Subcutaneous abdominal adipose tissue (tissue), 5 donors: ENCODE data around the gene CCKAR.

Experiments
- H3K27ac ChIP-seq: one replicate; pipeline ENCODE4 v1.7.0; 2013; ENCODE audit warnings: low read depth, mild to moderate bottlenecking, inconsistent platforms, low read length, moderate library complexity
- H3K27me3 ChIP-seq, 5 donors: one replicate each; pipeline ENCODE4 v1.7.0; 2013; ENCODE audit warnings: low read length in 5 of 5, inconsistent platforms in 1 of 5; ENCODE audit not compliant: control insufficient read depth in 5 of 5, insufficient read depth in 4 of 5
- H3K36me3 ChIP-seq, 5 donors: one replicate each; pipeline ENCODE4 v1.7.0; 2013; ENCODE audit warnings: low read length in 5 of 5; ENCODE audit not compliant: control insufficient read depth in 5 of 5, insufficient read depth in 5 of 5
- H3K4me1 ChIP-seq, 5 donors: one replicate each; pipeline ENCODE4 v1.7.0; 2013; ENCODE audit warnings: low read length in 5 of 5, mild to moderate bottlenecking in 3 of 5, moderate library complexity in 1 of 5; ENCODE audit not compliant: control insufficient read depth in 5 of 5, insufficient read depth in 5 of 5
- H3K4me3 ChIP-seq, 5 donors: one replicate each; pipeline ENCODE4 v1.7.0; 2013; ENCODE audit warnings: low read length in 5 of 5, low read depth in 1 of 5
- H3K9ac ChIP-seq, 5 donors: one replicate each; pipeline ENCODE4 v1.7.0; 2013; ENCODE audit warnings: low read length in 5 of 5, mild to moderate bottlenecking in 4 of 5, moderate library complexity in 3 of 5
- H3K9me3 ChIP-seq, 5 donors: one replicate each; pipeline ENCODE4 v1.7.0; 2013; ENCODE audit warnings: low read length in 5 of 5; ENCODE audit not compliant: control insufficient read depth in 5 of 5
- donor health status: healthy.
- donor health status: healthy.
- donor health status: healthy.
- donor health status: healthy.
- donor health status: healthy.

The CCKAR gene

DNA sequence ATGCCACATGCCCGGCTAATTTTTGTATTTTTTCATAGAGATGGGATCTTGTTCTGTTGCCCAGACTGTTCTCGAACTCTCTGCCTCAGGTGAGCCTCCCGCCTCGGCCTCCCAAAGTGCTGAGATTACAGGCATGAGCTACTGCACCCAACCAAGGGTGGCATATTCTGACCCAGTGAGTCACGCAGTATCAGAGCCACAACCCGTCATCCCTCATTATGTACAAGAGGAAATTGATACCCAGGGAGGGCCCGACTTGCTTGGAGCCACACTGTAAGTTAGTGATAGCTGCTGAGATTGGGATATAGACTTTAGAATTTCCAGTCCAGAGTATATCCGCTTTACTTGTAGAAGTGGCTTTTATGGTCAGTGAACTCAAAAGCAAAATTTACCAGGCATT is 14.6 kb downstream of the CCKAR start:
- no peak overlapping the region for H3K27ac ChIP-seq

DNA sequence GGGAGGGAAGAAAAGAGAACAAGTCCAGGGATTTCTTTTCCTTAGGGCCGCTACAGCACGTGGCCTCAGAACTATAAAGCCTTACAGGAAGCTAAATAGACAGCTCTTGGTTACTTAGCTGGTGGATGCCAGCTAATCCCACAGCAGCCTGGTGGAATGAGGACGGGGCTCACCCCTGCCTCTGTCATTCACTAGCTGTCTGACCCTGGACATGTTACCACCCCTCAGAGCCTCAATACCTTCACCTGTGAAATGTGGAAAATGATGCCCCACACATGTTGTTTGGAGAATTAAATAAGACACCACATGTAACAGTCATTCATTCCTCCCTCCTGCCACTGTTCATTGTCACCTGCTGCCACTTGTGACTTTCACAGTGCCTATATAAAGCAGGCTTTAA is 15.7 kb downstream of the CCKAR start:
- Histone ChIP-seq H3K9me3 (no peaks in the 10 kb centered on the region), H3K4me1 (no peaks in the 10 kb centered on the region), H3K27me3 (no peaks in the 10 kb centered on the region), H3K4me3 (no peak overlapping the region), H3K27ac (no peak overlapping the region), H3K9ac (no peak overlapping the region), H3K36me3 (no peaks in the 10 kb centered on the region)

More for the DNA sequence above, 14.6 kb downstream of the CCKAR start:
- H3K36me3 ChIP-seq: no peaks in the 10 kb centered on the region
- no peak overlapping the region for H3K9ac ChIP-seq
- no peaks in the 10 kb centered on the region for H3K4me1 ChIP-seq
- no peaks in the 10 kb centered on the region for H3K9me3 ChIP-seq
- no peak overlapping the region for H3K4me3 ChIP-seq
- no peaks in the 10 kb centered on the region for H3K27me3 ChIP-seq

DNA sequence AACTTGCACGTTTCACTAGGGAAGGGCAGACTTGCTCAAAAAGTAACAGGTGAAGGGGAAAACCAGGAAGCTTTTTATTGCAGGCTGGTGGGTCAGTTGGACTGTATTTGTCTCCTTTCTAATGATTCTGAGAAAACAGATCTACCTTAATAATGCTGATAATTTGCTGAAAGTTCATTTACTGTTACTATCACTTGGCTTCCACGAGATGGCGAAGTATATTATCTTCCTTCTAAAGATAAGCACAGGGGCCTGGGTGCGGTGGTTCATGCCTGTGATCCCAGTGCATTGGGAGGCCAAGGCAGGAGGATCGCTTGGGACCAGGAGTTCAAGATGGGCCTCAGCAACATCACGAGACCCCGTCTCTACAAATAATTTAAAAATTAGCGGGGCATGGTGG is 16.4 kb downstream of the CCKAR start:
- H3K36me3 ChIP-seq: no peaks in the 10 kb centered on the region
- H3K4me1 ChIP-seq: no peaks in the 10 kb centered on the region
- H3K9me3 ChIP-seq: peaks cover 0 to 2% (median 0%) of the 10 kb centered on the region in 5 donors
- H3K4me3 ChIP-seq: no peak overlapping the region
- no peaks in the 10 kb centered on the region for H3K27me3 ChIP-seq
- H3K27ac ChIP-seq: no peak overlapping the region
- no peak overlapping the region for H3K9ac ChIP-seq

DNA sequence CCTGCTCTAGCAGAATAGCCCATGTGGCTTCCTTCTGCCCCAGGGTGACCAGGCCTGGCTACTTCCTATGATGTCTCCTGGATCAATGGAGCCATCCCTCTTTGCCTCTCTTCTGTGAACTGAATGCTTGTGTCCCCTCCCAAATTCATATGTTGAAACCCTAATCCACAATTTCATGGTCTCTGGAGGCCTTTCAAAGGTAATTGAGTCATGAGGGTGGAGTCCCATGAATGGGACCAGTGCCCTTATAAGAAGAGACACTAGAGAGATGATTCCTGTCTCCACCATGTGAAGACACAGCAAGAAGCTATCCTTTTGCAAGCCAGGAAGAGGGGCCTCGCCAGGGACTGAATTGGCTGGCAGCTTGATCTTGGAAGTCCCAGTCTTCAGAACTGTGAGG is 18.4 kb downstream of the CCKAR start:
- no peak overlapping the region for H3K4me3 ChIP-seq
- H3K27ac ChIP-seq: no peak overlapping the region
- H3K9ac ChIP-seq: no peak overlapping the region
- H3K27me3 ChIP-seq: no peaks in the 10 kb centered on the region
- H3K36me3 ChIP-seq: no peaks in the 10 kb centered on the region
- peaks cover 0 to 3% (median 0%) of the 10 kb centered on the region in 5 donors for H3K9me3 ChIP-seq
- no peaks in the 10 kb centered on the region for H3K4me1 ChIP-seq

GRCh38 chr4:26468977-26469376 is 21.3 kb downstream of the CCKAR start:
- peaks cover 0 to 3% (median 0%) of the 10 kb centered on the region in 5 donors for H3K9me3 ChIP-seq
- H3K9ac ChIP-seq: no peak overlapping the region
- H3K4me3 ChIP-seq: no peak overlapping the region

GRCh38 chr4:26468283-26468949 is 21.9 kb downstream of the CCKAR start:
- peaks cover 0 to 4% (median 0%) of the 10 kb centered on the region in 5 donors for H3K27me3 ChIP-seq
- H3K9me3 ChIP-seq: peaks cover 0 to 6% (median 3%) of the 10 kb centered on the region in 5 donors
- no peak overlapping the region for H3K4me3 ChIP-seq

More at GRCh38 chr4:26468977-26469376, 21.3 kb downstream of the CCKAR start:
- Histone ChIP-seq H3K36me3 (no peaks in the 10 kb centered on the region), H3K27ac (no peak overlapping the region), H3K4me1 (no peaks in the 10 kb centered on the region), H3K27me3 (peaks cover 0 to 4% (median 0%) of the 10 kb centered on the region in 5 donors)

GRCh38 chr4:26467724-26468123 is 22.6 kb downstream of the CCKAR start:
- Histone ChIP-seq H3K4me1 (no peaks in the 10 kb centered on the region), H3K27me3 (peaks cover 0 to 4% (median 0%) of the 10 kb centered on the region in 5 donors), H3K27ac (no peak overlapping the region), H3K4me3 (no peak overlapping the region), H3K36me3 (no peaks in the 10 kb centered on the region), H3K9ac (no peak overlapping the region), H3K9me3 (peaks cover 0 to 7% (median 4%) of the 10 kb centered on the region in 5 donors)

More at GRCh38 chr4:26468283-26468949, 21.9 kb downstream of the CCKAR start:
- H3K36me3 ChIP-seq: no peaks in the 10 kb centered on the region
- H3K9ac ChIP-seq: no peak overlapping the region
- H3K4me1 ChIP-seq: no peaks in the 10 kb centered on the region
- no peak overlapping the region for H3K27ac ChIP-seq

GRCh38 chr4:26466578-26467270 is 23.6 kb downstream of the CCKAR start:
- Histone ChIP-seq H3K36me3 (no peaks in the 10 kb centered on the region), H3K27ac (no peak overlapping the region), H3K4me1 (no peaks in the 10 kb centered on the region), H3K9ac (no peak overlapping the region), H3K4me3 (no peak overlapping the region), H3K9me3 (peaks cover 0 to 7% (median 4%) of the 10 kb centered on the region in 5 donors), H3K27me3 (peaks cover 0 to 4% (median 0%) of the 10 kb centered on the region in 5 donors)

DNA sequence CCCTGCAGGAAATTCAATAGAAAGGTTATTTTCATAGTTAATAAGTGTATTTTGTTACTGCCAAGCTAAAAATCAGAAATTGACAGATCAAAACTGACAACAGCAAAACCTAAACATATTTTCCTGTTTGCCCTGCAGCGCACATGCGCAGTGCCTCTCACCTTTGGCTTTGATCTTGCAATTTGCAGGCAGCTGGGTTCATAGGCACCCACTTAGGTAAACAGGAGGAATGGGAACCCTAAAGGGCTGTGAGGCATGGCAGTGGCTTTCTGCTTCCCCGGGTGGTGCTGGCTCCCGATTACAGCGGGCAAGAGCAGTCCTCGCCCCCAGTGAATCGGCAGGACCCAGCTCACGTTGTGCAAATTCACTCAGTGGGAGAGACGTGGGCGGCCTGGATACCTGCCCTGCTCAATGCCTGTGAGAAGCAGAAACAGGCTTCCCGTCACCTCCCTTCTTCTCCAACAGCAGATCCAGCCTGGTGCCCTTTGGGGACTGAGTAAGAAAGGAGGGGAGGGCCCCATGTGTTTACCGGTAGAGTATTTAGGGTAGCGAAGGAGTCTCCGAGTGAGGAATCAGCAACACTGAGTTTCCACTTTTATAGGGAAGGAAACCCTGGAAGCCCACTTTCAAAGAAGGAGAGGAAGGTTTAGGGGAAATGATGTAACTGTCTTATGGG is 25.7 kb downstream of the CCKAR start:
- Histone ChIP-seq H3K36me3 (no peaks in the 10 kb centered on the region), H3K27me3 (peaks cover 0 to 4% (median 0%) of the 10 kb centered on the region in 5 donors), H3K27ac (no peak overlapping the region), H3K4me1 (no peaks in the 10 kb centered on the region), H3K4me3 (no peak overlapping the region), H3K9ac (no peak overlapping the region), H3K9me3 (peaks cover 0 to 7% (median 4%) of the 10 kb centered on the region in 5 donors)

DNA sequence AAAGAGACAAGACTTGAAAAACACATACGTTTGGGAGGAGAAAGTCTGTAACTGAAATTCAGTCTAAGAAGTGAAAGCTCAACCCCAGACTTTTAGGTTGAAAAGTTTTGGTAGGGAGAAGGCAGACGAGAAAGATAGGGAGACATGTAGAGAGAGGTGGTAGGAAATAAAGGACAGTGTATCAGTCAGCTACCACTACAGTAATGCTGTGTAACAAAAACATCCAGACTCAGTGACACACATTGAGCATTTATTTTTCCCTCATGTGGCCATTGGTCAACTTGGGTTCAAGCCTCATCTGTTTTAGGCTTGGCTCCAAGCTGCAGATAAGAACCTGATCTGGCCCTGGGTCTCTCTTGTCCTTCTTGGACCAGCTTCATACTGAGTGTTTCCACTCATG is 26.9 kb downstream of the CCKAR start:
- Histone ChIP-seq H3K9me3 (peaks cover 0 to 5% (median 4%) of the 10 kb centered on the region in 5 donors), H3K27ac (no peak overlapping the region), H3K36me3 (no peaks in the 10 kb centered on the region), H3K4me3 (no peak overlapping the region), H3K4me1 (peaks cover 0 to 5% (median 0%) of the 10 kb centered on the region in 5 donors), H3K27me3 (peaks cover 0 to 4% (median 0%) of the 10 kb centered on the region in 5 donors), H3K9ac (no peak overlapping the region)
